NCI-H128 (cell line): ENCODE data around the gene DRC7.

Experiments
- DNase-seq: peaks from one replicate; lab custom pipeline; 2025; ENCODE audit not compliant: unreplicated experiment; lab: John Stamatoyannopoulos, UW

The DRC7 gene

GRCh38 chr16:57781349-57781740 is 86.7 kb downstream of the DRC7 start:
- no peak for DNase-seq
